ENCODE results near the gene GALNT10.

DNA sequence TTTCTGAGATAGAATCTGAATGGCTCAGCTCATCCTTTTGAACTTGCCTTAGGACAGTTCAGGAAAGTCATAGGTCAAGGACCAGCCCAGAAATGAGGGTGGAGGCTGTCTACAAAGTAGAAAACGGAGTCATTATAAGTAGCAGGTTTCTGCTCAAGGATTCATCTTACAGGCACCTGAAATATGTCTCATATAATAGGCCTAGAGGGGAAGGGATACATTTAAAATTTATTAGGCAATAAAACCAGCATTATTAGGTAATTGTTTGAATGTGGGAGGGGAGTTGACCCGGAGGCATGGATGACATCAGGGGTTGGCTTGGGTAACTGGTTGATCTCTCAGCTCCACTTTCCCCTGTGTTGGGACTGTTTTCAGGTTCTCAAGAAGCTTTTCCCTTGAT is 11.9 kb upstream of the GALNT10 start:
- TF ChIP-seq POLR2AphosphoS5 (IDR thresholded peaks at IDR 0.05; ENCODE audit: low read depth) (no peak), ZNF114 (CRISPR knock-in tag; IDR thresholded peaks at IDR 0.05) (no peak), CTCF (conservative IDR thresholded peaks at IDR 0.05; ENCODE audit: low read depth in 2 of 2) (no peak), EZH2phosphoT487 (IDR thresholded peaks at IDR 0.05; ENCODE audit: unreplicated experiment) (no peak), EZH2 (IDR thresholded peaks at IDR 0.05; ENCODE audit: low read depth, unreplicated experiment) (no peak), ETS1 (IDR thresholded peaks at IDR 0.05) (no peak), CREB1 (CRISPR knock-in tag; IDR thresholded peaks at IDR 0.05; ENCODE audit: low read depth) (no peak), JUNB (IDR thresholded peaks at IDR 0.05; ENCODE audit: unreplicated experiment) (no peak), NANOG (IDR thresholded peaks at IDR 0.05; ENCODE audit: borderline replicate concordance) (no peak), STAT1 (IDR thresholded peaks at IDR 0.05; ENCODE audit: unreplicated experiment) (no peak)
- TF ChIP-seq, protein P1, sequence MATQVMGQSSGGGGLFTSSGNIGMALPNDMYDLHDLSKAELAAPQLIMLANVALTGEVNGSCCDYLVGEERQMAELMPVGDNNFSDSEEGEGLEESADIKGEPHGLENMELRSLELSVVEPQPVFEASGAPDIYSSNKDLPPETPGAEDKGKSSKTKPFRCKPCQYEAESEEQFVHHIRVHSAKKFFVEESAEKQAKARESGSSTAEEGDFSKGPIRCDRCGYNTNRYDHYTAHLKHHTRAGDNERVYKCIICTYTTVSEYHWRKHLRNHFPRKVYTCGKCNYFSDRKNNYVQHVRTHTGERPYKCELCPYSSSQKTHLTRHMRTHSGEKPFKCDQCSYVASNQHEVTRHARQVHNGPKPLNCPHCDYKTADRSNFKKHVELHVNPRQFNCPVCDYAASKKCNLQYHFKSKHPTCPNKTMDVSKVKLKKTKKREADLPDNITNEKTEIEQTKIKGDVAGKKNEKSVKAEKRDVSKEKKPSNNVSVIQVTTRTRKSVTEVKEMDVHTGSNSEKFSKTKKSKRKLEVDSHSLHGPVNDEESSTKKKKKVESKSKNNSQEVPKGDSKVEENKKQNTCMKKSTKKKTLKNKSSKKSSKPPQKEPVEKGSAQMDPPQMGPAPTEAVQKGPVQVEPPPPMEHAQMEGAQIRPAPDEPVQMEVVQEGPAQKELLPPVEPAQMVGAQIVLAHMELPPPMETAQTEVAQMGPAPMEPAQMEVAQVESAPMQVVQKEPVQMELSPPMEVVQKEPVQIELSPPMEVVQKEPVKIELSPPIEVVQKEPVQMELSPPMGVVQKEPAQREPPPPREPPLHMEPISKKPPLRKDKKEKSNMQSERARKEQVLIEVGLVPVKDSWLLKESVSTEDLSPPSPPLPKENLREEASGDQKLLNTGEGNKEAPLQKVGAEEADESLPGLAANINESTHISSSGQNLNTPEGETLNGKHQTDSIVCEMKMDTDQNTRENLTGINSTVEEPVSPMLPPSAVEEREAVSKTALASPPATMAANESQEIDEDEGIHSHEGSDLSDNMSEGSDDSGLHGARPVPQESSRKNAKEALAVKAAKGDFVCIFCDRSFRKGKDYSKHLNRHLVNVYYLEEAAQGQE (IDR thresholded peaks at IDR 0.05; ENCODE audit: unreplicated experiment), result no peak

All from GM23338 (cell line).